RCC 7860 (cell line): Measurements from ENCODE around the gene ACAD9.
"Not testable (repeated sequence)": the region's sequence is repeated elsewhere in the genome, so short reads cannot be mapped to it uniquely, and the experiment has no call there.

Source experiments
- DNase-seq: peaks from one replicate; pipeline ENCODE4 v3.0.0-alpha.2; 2015; ENCODE audit warnings: low spot score
- FAIRE-seq: peaks from 2 replicates; lab custom pipeline; 2012; peaks lifted over from hg19 to GRCh38; lab: Jason Lieb, UNC

ACAD9 gene

DNA sequence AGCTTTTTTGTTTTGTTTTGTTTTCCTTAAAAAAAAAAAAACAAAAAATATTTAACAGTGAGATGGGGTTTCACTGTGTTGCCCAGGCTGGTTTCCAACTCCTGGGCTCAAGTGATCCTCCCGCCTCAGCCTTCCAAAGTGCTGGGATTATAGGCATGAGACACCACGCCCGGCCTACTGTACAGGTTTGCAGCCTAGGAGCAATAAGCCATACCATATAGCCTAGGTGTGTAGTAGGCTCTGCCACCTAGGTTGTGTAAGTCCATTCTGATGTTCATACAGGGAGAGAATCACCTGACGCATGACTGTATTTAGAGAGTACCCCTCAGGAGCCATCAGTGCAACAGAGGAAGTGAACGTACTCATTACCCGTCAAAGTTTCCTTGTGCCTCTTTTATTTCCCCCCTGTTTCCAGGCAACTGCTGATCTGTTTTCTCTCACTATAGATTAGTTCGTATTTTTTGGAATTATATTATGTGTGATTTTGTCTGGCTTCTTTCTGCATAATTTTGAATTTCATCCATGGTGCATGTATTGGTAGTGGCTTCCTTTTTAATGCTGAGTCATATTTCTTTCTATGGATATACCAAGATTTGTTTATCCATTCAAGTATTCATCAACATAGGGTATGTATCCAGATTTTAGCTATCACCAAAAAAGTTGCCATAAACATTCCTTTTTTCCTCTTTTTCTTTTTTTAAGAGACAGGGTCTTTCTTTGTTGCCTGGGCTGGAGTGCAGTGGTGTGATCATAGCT, 9.9 kb downstream of the ACAD9 start:
- DNase-seq (no peak), FAIRE-seq (no peak)

GRCh38 chr3:128895843-128896697, 16.6 kb downstream of the ACAD9 start:
- DNase-seq (no peak), FAIRE-seq (no peak)

- no peak for FAIRE-seq
Measured at GRCh38 chr3:128902426-128902825, 23.0 kb downstream of the ACAD9 start.

DNA sequence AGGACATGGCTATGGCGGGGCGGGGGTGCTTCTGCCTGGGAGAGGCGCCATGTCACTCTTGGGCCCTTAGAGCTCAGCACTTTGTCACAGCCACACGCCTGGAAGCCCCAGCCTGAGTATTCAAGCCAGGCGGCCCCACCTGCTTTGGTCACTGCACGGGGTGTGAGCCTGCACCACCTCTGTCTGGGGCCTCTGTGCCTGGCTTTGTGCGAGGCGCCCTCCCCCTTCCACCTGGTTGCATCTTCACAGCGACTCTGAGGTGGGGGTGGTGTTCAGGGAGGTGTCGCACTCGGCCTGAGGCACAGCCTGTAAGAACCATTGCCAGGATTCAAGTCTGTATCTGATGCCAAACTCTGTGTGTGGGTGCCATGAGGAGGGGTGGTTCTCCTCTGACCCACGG, 24.1 kb downstream of the ACAD9 start:
- DNase-seq (no peak), FAIRE-seq (no peak)

More at GRCh38 chr3:128902426-128902825, 23.0 kb downstream of the ACAD9 start:
- no peak for DNase-seq

- DNase-seq: no peak
- no peak for FAIRE-seq
Measured at GRCh38 chr3:128906031-128906803, 26.8 kb downstream of the ACAD9 start.

DNA sequence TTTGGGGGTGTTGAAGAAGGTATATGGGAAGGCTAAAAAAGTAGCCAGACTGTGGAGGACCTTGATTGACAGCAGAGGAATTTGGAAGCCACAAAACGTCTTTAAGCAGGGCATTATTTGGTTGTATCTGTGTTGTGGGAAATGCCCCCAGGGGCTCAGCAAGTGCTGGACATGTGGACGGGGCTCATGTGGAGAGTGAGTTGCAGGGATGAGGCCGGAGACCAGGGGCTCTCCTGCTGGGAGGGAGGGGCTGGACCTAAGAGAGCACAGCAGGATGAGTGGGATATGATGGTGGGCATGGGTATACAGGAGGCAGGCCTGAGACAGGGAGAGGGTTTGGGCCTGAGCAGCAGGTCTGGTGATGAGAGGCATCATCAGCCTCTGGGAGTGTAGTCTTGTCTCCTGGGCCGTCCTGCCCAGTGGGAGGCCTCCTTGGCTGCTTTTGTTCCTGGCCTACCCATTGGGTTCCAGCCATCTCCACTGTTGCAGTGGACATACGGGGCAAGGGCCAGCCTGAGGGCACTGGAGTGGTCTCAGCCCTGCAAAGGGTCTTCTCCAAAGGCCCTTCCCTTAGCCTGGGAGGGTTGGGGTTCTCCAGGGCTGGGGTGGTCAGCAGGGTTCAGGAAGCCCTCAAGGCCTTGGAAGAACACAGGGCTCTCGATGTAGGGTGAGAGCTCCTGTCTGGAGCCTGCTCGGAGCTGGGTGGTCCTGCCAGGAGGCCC, 27.5 kb downstream of the ACAD9 start:
- DNase-seq (no peak), FAIRE-seq (no peak)

DNA sequence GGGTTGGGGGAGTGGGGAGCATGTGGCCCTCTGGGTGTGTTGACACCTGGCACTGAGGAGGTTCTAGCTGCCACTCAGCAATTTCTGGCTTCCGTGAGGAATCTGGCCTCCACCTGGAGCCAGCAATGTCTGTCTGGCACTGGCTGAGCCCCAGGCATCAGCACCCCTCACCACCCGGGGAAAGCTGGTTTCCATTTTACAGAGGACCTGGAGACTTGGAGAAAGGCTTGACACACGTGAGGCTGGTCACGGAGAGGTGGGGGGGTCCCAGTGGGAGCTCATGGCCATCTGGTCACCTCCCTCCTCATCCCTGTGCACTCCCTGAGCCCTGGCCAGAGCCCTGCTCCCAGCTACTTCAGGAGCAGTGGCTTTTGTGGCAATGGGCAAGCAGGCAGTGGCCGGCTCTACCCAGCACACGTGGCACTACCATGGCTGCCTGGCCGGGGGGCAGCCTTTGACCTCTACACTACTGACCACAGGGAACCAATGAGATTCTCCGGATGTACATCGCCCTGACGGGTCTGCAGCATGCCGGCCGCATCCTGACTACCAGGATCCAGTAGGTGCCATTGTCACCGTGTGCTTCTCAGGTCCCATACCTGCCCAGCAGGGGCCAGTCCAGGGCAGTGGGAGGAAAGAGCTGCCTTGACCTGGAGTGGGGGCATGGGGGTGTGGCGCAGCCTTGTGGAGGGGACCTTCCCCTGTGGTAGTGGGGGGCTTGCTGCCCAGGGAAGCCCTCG, 28.5 kb downstream of the ACAD9 start:
- no peak for DNase-seq
- FAIRE-seq: no peak

GRCh38 chr3:128908951-128909350, 29.5 kb downstream of the ACAD9 start:
- DNase-seq: no peak
- FAIRE-seq: no peak

- no peak for DNase-seq
Measured at GRCh38 chr3:128910006-128910405, 30.6 kb downstream of the ACAD9 start.

GRCh38 chr3:128911911-128912310, 32.5 kb downstream of the ACAD9 start:
- no peak for DNase-seq
- FAIRE-seq: no peak

More at GRCh38 chr3:128910006-128910405, 30.6 kb downstream of the ACAD9 start:
- FAIRE-seq: no peak

DNA sequence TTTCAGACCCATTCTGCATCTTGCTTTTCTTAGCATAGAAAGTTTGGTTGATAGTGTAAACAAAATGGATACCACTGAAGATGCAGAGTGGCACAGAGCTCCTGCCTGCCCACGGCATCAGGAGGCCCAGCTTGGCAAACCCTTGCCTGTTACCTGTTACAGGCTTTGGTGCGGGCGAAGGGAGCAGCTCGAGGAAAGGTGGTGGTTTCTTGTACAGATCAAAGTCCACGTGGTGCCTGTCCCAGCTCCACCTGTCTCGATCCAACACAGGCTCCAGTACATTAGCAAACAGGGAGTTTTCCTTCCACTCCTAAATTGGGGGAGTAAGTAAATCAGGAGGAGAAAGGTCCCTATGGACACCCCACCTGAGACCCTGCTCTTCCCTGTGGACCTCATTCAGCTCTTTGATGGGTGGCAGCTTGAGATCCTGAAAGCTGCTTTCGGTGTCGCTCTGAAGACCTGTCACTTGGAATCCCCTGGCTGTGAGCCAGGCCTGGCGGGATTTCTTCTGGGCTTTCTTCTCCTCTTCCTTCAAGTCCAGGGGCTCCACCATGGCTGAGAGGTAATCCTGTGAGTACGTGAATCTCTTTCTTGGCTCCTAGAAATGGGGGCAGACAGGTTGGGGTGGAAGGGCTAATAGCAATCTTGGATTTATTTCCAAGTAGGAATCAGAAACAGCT, 35.7 kb downstream of the ACAD9 start:
- FAIRE-seq (no peak), DNase-seq (no peak)

DNA sequence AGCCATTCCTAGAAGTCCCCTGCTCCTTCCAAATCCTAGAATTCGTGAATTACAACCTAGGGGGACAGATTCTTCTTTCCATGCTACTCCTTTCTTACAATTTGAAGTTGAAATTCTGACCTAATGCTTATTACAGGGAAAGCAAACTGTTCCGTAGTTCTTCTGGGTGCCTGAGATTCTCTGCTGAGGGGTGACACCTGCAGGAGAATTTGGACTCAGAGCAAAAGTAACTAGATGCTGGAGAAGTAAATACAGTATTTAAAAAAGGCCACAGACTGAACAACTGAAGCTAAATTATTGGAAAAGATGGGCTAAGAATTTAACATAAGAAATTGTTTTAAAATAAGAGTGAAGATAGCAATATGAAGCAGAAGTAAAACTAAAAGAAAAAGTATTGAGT, 37.9 kb downstream of the ACAD9 start:
- DNase-seq (no peak), FAIRE-seq (no peak)

DNA sequence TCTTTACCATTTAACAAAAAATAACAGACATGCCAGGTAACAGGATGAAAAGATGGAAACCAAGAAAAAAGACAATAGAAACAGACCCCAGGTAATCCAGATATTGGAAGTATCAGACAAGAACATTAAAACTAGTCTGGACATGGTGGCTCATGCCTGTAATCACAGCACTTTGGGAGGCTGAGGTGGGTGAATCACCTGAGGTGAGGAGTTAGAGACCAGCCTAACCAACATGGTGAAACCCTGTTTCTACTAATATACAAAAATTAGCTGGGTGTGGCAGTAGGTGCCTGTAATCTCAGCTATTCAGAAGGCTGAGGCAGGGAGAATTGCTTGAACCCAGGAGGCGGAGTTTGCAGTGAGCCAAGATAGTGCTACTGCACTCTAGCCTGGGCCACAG, 40.6 kb downstream of the ACAD9 start:
- DNase-seq: no peak
- FAIRE-seq: no peak

DNA sequence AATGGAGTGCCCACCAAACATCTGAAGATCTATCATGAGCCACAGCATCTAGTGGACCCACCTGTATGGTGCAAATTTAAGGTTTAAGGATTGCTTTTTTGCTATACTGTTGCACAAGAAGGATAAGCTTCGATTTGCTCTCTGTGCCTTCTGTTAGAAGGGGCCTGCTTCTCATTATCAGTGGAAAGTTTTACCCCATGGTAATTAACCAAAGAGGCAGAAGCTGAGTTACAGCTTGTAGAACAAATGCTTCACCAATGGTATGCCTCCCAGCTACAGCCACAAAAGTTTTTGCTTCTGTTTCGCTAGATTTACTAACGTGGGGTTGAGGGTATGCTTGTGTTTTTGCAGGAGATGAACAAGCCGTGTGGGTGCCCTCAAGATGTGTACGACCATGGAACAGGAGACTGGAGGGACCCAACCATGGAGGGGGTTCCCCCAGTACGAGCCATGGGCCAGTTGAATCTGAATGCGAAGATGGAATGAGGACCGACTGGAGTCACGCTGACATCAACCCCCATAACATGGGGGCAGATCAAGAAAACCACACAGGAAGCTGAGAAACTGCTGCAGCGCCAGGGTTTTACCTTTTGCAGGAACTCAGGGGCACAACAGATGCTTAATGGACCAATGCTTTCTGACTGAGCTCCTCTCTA, 43.5 kb downstream of the ACAD9 start:
- no peak for FAIRE-seq

GRCh38 chr3:128923576-128923975, 44.2 kb downstream of the ACAD9 start:
- DNase-seq (no peak), FAIRE-seq (no peak)

More for the DNA sequence above, 43.5 kb downstream of the ACAD9 start:
- no peak for DNase-seq

DNA sequence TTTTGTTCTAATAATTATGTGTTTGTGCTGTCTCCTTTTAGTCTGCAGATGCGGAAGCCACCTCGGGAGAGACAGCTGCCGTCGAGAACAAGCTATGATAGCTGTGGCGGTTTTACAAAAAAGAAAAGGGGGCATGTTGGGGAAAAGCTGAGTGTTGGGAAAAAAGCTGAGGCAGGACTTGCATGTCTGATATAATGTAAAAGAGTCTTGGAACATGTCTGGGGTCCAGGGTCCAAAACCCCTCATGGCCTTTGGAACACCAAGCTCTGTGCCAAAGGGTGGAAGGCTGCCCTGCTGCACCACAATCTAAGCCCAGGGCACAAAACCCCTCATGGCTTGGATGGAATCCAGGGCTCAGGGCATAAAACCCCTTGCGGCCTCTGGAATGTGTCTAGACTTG, 44.6 kb downstream of the ACAD9 start:
- not testable (repeated sequence) for FAIRE-seq, DNase-seq

GRCh38 chr3:128929364-128929763, 49.9 kb downstream of the ACAD9 start:
- FAIRE-seq (no peak), DNase-seq (no peak)

DNA sequence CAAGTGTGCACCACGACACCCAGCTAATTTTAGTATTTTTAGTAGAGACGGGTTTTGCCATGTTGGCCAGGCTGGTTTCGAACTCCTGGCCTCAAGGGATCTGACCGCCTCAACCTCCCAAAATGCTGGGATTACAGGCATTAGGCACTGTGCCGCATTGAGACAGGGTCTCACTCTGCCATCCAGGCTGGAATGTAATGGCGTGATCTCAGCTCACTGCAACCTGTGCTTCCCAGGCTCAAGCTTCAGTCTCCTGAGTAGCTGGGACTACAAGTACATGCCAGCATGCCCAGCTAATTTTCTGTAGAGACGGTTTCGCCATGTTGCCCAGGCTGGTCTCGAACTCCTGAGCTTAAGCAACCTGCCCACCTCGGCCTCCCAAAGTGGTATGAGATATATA, 51.6 kb downstream of the ACAD9 start:
- FAIRE-seq (no peak), DNase-seq (no peak)
